ENCODE data around the gene AQR.
"Not testable (repeated sequence)": the region's sequence is repeated elsewhere in the genome, so short reads cannot be mapped to it uniquely, and the experiment has no call there.

The AQR gene

GRCh38 chr15:34969340-34970097 lies at the start of gene AQR:
AQR (minus strand) TSS chr15:34969742; CDS start chr15:34969613, 129 bp downstream.
- DNase-seq, result peak; percentile 92 to 96

- no peak for DNase-seq
Observed at GRCh38 chr15:35014241-35014640, 44.7 kb upstream of the AQR start.

- DNase-seq, result no peak
Observed at GRCh38 chr15:35013370-35013769, 43.8 kb upstream of the AQR start.

- no peak for DNase-seq
Observed at GRCh38 chr15:35007397-35007796, 37.9 kb upstream of the AQR start.

GRCh38 chr15:35005933-35006332 lies 36.4 kb upstream of the AQR start:
- DNase-seq, result no peak

GRCh38 chr15:35003928-35004327 lies 34.4 kb upstream of the AQR start:
- DNase-seq, result no peak

- DNase-seq, result no peak
Observed at GRCh38 chr15:35000511-35000910, 31.0 kb upstream of the AQR start.

GRCh38 chr15:34999906-35000305 lies 30.4 kb upstream of the AQR start:
- no peak for DNase-seq

- DNase-seq, result no peak
Observed at GRCh38 chr15:34994925-34995324, 25.4 kb upstream of the AQR start.

- DNase-seq, result no peak
Observed at GRCh38 chr15:34993877-34994276, 24.3 kb upstream of the AQR start.

GRCh38 chr15:34993412-34993811 lies 23.9 kb upstream of the AQR start:
- DNase-seq, result no peak

GRCh38 chr15:34988027-34988902 lies 18.7 kb upstream of the AQR start, which contains the start of gene ZNF770:
ZNF770 (minus strand) TSS chr15:34988287; CDS start chr15:34983434, 4,853 bp downstream.
- DNase-seq, result peak; percentile 73 to 77

- DNase-seq, result no peak
Observed at GRCh38 chr15:34987609-34988026, 18.1 kb upstream of the AQR start.

- DNase-seq, result no peak
Observed at GRCh38 chr15:34986771-34987480, 17.4 kb upstream of the AQR start.

GRCh38 chr15:34986326-34986725 lies 16.8 kb upstream of the AQR start:
- no peak for DNase-seq

- no peak for DNase-seq
Observed at GRCh38 chr15:34984889-34985630, 15.5 kb upstream of the AQR start.

GRCh38 chr15:34976743-34977142 lies 7.2 kb upstream of the AQR start:
- DNase-seq, result no peak

GRCh38 chr15:34976073-34976472 lies 6.5 kb upstream of the AQR start:
- DNase-seq, result no peak

- no peak for DNase-seq
Observed at GRCh38 chr15:34973512-34973911, 4.0 kb upstream of the AQR start.

GRCh38 chr15:34970098-34970643 lies 629 bp upstream of the AQR start:
- DNase-seq, result not testable (repeated sequence)

- no peak for DNase-seq
Observed at GRCh38 chr15:34964277-34964676, 5.3 kb downstream of the AQR start.

GRCh38 chr15:34953851-34954250 lies 15.7 kb downstream of the AQR start:
- DNase-seq, result no peak
